AG04450 (cell line): ENCODE results near the gene TRIM8. TPM values are rescaled to one million over a fixed set of nuclear protein-coding genes. Genes with fewer than 3 reads are reported as not detected.

Source experiments
- CTCF ChIA-PET: fragments of 300-600, 350-600 bp; formaldehyde crosslinking; extraction: SDS; loops from one replicate; lab custom pipeline; 2022; ENCODE audit warnings: antibody characterized with exemption, inconsistent platforms; lab: Charles Lee
- POLR2A ChIA-PET: fragments of 350-600 bp; formaldehyde crosslinking; extraction: SDS; loops from one replicate; lab custom pipeline; 2021; ENCODE audit warnings: antibody characterized with exemption, inconsistent platforms; lab: Yijun Ruan, JAX
- DNase-seq: peaks from one replicate; pipeline ENCODE4 v3.0.0-alpha.2; 2011; ENCODE audit warnings: low read depth, low spot score
- H3K27ac ChIP-seq: one replicate; pipeline ENCODE4 v1.5.1; 2012; ENCODE audit warnings: low read depth, low read length, control low read depth
- H3K27me3 ChIP-seq: one replicate; pipeline ENCODE4 v1.6.0; 2012; ENCODE audit warnings: low read length; ENCODE audit not compliant: control insufficient read depth, insufficient read depth
- H3K4me3 ChIP-seq: 2 replicates; pipeline ENCODE4 v1.5.1; 2011; ENCODE audit warnings: mild to moderate bottlenecking, low read depth, low read length, control low read depth
- H3K9me3 ChIP-seq: 2 replicates; pipeline ENCODE4 v1.5.1; 2012; ENCODE audit warnings: low read length; ENCODE audit not compliant: control insufficient read depth, insufficient read depth
- CTCF ChIP-seq: IDR thresholded peaks from 2 replicates; pipeline ENCODE4 v1.5.1; 2011; ENCODE audit warnings: low read depth, low read length, control low read depth, inconsistent platforms
- polyA plus RNA-seq: library from polyadenylated mRNA; depleted of rRNA; stranded (reverse); fragments of >200 nt; gene quantifications from 2 replicates; pipeline ENCODE4 v1.2.3, GENCODE V29; 2011

TRIM8 gene
- polyA plus RNA-seq, 1 experiment, result 66.8 TPM

- POLR2A ChIA-PET, result no interaction called here
- CTCF ChIA-PET, result no interaction called here
- DNase-seq, result no peak
Observed at GRCh38 chr10:102681696-102682095, 37.4 kb downstream of the TRIM8 start.

GRCh38 chr10:102682416-102682815 is 38.1 kb downstream of the TRIM8 start:
- no peak for DNase-seq
- Histone ChIP-seq H3K27ac (no peak overlapping the region), H3K4me3 (no peak overlapping the region), H3K27me3 (no peaks in the 10 kb centered on the region), H3K9me3 (no peaks in the 10 kb centered on the region)
- no peak for TF ChIP-seq CTCF
- POLR2A ChIA-PET, result no interaction called here
- CTCF ChIA-PET, result no interaction called here

More at GRCh38 chr10:102681696-102682095, 37.4 kb downstream of the TRIM8 start:
- no peaks in the 10 kb centered on the region for H3K27me3 ChIP-seq
- no peak overlapping the region for H3K4me3 ChIP-seq
- H3K27ac ChIP-seq, result no peak overlapping the region
- no peak for TF ChIP-seq CTCF
- no peaks in the 10 kb centered on the region for H3K9me3 ChIP-seq

GRCh38 chr10:102682981-102683380 is 38.7 kb downstream of the TRIM8 start:
- TF ChIP-seq CTCF, result no peak
- Histone ChIP-seq H3K27me3 (no peaks in the 10 kb centered on the region), H3K27ac (no peak overlapping the region), H3K9me3 (no peaks in the 10 kb centered on the region), H3K4me3 (no peak overlapping the region)
- DNase-seq, result no peak
- ChIA-PET CTCF (no interaction called here), POLR2A (no interaction called here)

GRCh38 chr10:102683736-102684135 is 39.5 kb downstream of the TRIM8 start:
- POLR2A ChIA-PET, result no interaction called here

More at GRCh38 chr10:102683736-102684135, 39.5 kb downstream of the TRIM8 start:
- Histone ChIP-seq H3K27me3 (no peaks in the 10 kb centered on the region), H3K4me3 (no peak overlapping the region), H3K27ac (no peak overlapping the region), H3K9me3 (no peaks in the 10 kb centered on the region)
- TF ChIP-seq CTCF, result no peak
- CTCF ChIA-PET, result no interaction called here
- no peak for DNase-seq
